ENCODE results near the gene ZNF628.

Gene ZNF628

GRCh38 chr19:55502197-55502952 lies 26.0 kb downstream of the ZNF628 start:
- no peaks in the 10 kb centered on the region for H3K27me3 Mint-ChIP-seq (ENCODE audit: low read depth)
- peaks cover 4% of the 10 kb centered on the region for H3K36me3 Mint-ChIP-seq (ENCODE audit: low read depth)
- H3K9me3 Mint-ChIP-seq = peaks cover 4% of the 10 kb centered on the region
- H3K4me1 Mint-ChIP-seq (ENCODE audit: low read depth) = peaks cover 15% of the 10 kb centered on the region
- H3K4me3 Mint-ChIP-seq = peak overlapping the region; percentile 2
- H3K27ac Mint-ChIP-seq = peak overlapping the region; percentile 24

- Mint-ChIP-seq H3K27me3 (ENCODE audit: low read depth) (no peaks in the 10 kb centered on the region), H3K9me3 (peaks cover 4% of the 10 kb centered on the region), H3K36me3 (ENCODE audit: low read depth) (peaks cover 4% of the 10 kb centered on the region), H3K4me3 (peak overlapping the region; percentile 78), H3K4me1 (ENCODE audit: low read depth) (peaks cover 15% of the 10 kb centered on the region), H3K27ac (peak overlapping the region; percentile 57)
These were observed 26.7 kb downstream of the ZNF628 start for GRCh38 chr19:55503157-55503501.

- peaks cover 15% of the 10 kb centered on the region for H3K4me1 Mint-ChIP-seq (ENCODE audit: low read depth)
- H3K27ac Mint-ChIP-seq = peak overlapping the region; percentile 57
- peaks cover 4% of the 10 kb centered on the region for H3K36me3 Mint-ChIP-seq (ENCODE audit: low read depth)
- H3K9me3 Mint-ChIP-seq = peaks cover 4% of the 10 kb centered on the region
- peak overlapping the region; percentile 78 for H3K4me3 Mint-ChIP-seq
- no peaks in the 10 kb centered on the region for H3K27me3 Mint-ChIP-seq (ENCODE audit: low read depth)
These were observed 27.3 kb downstream of the ZNF628 start for GRCh38 chr19:55503502-55504251.

DNA sequence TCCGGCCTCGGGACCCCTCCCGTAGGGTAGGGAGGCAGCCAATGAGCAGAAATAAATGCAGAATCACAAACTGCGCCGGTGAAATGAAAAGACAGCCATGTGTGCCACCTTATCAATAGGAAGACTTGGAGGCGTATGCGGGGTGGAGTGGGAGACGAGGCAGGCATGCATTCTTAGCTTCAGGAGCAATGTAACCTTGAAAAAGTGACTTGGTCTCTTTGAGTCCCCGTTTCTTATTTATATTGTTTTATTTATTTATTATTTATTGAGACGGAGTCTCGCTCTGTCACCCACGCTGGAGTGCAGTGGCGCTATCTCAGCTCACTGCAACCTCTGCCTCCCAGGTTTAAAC lies 27.8 kb downstream of the ZNF628 start:
- H3K4me1 Mint-ChIP-seq (ENCODE audit: low read depth) = peaks cover 15% of the 10 kb centered on the region
- no peak overlapping the region for H3K27ac Mint-ChIP-seq
- peaks cover 4% of the 10 kb centered on the region for H3K27me3 Mint-ChIP-seq (ENCODE audit: low read depth)
- peak overlapping the region; percentile 78 for H3K4me3 Mint-ChIP-seq
- H3K9me3 Mint-ChIP-seq = peaks cover 4% of the 10 kb centered on the region
- peaks cover 4% of the 10 kb centered on the region for H3K36me3 Mint-ChIP-seq (ENCODE audit: low read depth)

GRCh38 chr19:55504981-55505380 lies 28.6 kb downstream of the ZNF628 start:
- Mint-ChIP-seq H3K4me3 (no peak overlapping the region), H3K27ac (no peak overlapping the region), H3K9me3 (peaks cover 4% of the 10 kb centered on the region), H3K27me3 (ENCODE audit: low read depth) (peaks cover 5% of the 10 kb centered on the region), H3K4me1 (ENCODE audit: low read depth) (peaks cover 15% of the 10 kb centered on the region), H3K36me3 (ENCODE audit: low read depth) (peaks cover 4% of the 10 kb centered on the region)

- peaks cover 2% of the 10 kb centered on the region for H3K9me3 Mint-ChIP-seq
- peaks cover 7% of the 10 kb centered on the region for H3K4me1 Mint-ChIP-seq (ENCODE audit: low read depth)
- peaks cover 5% of the 10 kb centered on the region for H3K27me3 Mint-ChIP-seq (ENCODE audit: low read depth)
- no peak overlapping the region for H3K4me3 Mint-ChIP-seq
- no peak overlapping the region for H3K27ac Mint-ChIP-seq
- peaks cover 2% of the 10 kb centered on the region for H3K36me3 Mint-ChIP-seq (ENCODE audit: low read depth)
These were observed 31.7 kb downstream of the ZNF628 start for GRCh38 chr19:55508120-55508519.

DNA sequence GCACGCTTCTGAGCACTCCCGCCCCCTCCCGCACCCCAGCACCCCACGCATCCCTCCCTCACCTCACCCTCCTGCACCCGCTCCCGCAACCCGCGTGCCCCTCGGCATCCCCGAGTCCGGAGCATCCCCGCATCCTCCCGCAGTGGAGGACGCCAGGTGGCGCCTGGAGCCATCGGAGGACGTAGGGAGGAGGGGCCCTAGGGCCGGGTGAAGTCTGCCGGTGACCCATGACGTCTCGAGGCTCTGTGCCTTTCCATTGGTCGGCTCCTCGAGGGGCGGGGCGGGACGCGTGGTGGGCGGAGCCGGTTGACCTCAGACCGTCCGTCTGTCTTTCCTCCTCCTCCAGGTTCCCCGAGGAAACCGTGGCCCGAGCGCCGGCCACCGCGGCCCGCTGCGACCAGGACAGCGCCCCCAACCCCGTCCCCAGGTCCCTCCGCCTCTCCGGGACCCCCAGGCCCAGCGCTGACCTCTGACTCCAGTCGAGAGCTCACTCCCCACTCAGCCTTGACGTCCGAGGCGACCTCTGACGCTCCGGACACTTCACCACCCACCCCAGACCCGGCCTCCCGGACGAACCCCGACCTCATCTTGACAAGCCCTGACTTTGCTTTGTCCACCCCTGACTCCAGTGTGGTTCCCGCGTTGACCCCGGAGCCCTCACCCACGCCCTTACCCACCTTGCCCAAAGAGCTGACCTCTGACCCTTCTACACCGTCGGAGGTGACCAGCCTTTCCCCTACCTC lies 40.6 kb downstream of the ZNF628 start:
- Mint-ChIP-seq H3K4me3 (peak overlapping the region; percentile 78), H3K27me3 (ENCODE audit: low read depth) (no peaks in the 10 kb centered on the region), H3K36me3 (ENCODE audit: low read depth) (no peaks in the 10 kb centered on the region), H3K9me3 (no peaks in the 10 kb centered on the region), H3K27ac (peak overlapping the region; percentile 73), H3K4me1 (ENCODE audit: low read depth) (peaks cover 2% of the 10 kb centered on the region)

- no peaks in the 10 kb centered on the region for H3K27me3 Mint-ChIP-seq (ENCODE audit: low read depth)
- H3K9me3 Mint-ChIP-seq = no peaks in the 10 kb centered on the region
- no peak overlapping the region for H3K4me3 Mint-ChIP-seq
- peaks cover 2% of the 10 kb centered on the region for H3K4me1 Mint-ChIP-seq (ENCODE audit: low read depth)
- H3K36me3 Mint-ChIP-seq (ENCODE audit: low read depth) = no peaks in the 10 kb centered on the region
- H3K27ac Mint-ChIP-seq = no peak overlapping the region
These were observed 43.3 kb downstream of the ZNF628 start for GRCh38 chr19:55519451-55520311.

DNA sequence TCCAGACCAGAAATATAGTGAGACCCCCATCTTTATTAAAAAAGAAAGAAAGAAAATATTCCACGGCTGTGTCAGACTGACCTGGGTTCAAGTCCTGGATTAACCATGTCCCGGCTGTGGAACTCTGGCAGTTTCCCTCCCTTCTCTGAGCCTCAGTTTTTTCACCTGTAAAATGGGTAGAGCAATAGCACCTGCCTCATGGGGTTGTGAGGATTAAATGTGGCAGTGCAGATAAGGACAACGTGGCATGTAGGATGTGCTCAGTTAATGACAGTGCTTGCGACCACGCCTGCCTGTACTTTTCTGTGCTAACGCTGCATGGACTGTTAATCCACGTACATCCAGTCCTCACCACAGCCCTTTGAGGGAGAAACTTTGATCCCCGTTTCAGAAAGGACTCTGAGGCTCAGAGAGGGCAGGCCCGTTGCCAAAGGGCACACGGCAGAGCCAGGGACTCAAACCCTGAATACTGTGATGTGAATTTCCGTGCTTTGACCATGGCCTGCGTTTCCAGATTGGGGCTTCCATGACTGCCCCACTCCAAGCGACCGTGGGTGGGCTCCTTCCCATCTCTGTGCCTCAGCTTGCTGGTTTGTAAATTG lies 44.4 kb downstream of the ZNF628 start:
- H3K36me3 Mint-ChIP-seq (ENCODE audit: low read depth) = no peaks in the 10 kb centered on the region
- no peaks in the 10 kb centered on the region for H3K9me3 Mint-ChIP-seq
- H3K27ac Mint-ChIP-seq = no peak overlapping the region
- no peak overlapping the region for H3K4me3 Mint-ChIP-seq
- H3K4me1 Mint-ChIP-seq (ENCODE audit: low read depth) = peaks cover 2% of the 10 kb centered on the region
- no peaks in the 10 kb centered on the region for H3K27me3 Mint-ChIP-seq (ENCODE audit: low read depth)

- Mint-ChIP-seq H3K9me3 (no peaks in the 10 kb centered on the region), H3K4me3 (no peak overlapping the region), H3K4me1 (ENCODE audit: low read depth) (no peaks in the 10 kb centered on the region), H3K27ac (no peak overlapping the region), H3K27me3 (ENCODE audit: low read depth) (no peaks in the 10 kb centered on the region), H3K36me3 (ENCODE audit: low read depth) (no peaks in the 10 kb centered on the region)
These were observed 49.1 kb downstream of the ZNF628 start for GRCh38 chr19:55525289-55526101.

DNA sequence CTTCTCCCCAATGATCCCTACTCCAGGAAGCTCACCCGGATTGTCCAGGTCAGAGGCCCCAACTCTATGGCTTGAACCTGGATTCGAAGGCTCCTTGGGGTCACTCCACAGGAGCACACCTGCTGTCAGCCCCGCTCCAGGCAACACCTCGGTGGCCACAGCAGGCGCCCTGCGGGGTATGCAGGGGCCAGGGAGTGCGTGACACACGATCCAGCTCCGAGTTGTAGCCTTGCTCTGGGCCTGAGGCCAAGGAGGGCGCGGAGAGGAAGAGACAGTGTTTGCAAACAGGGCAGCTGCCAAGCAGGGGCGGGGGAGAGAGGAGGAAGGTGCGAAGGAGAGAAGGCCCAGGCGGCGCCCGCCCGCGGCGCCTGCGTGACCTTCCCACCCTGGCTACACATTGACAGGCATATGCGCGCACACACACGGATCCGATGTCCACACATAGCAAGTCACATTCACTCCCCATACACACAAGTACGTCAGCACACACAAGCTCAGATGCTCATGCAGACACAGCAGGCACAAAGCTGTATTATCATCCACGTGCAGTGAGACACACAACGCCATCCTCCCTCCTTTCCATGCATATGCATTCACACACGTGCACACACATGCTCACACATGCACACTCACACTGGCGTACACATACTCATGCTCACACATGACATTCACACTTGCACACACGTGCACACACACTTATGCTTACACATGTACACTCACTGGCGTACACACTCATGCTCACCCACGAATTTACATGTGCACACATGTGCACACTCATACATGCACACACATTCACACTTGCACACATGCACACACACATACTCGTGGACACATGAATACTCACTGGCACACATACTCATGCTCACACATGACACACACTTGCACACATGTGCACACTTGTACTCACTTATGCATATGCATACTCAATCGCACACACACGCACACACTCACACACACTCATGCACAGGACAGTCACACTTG lies 50.1 kb downstream of the ZNF628 start:
- Mint-ChIP-seq H3K36me3 (ENCODE audit: low read depth) (no peaks in the 10 kb centered on the region), H3K4me1 (ENCODE audit: low read depth) (no peaks in the 10 kb centered on the region), H3K4me3 (no peak overlapping the region), H3K9me3 (no peaks in the 10 kb centered on the region), H3K27me3 (ENCODE audit: low read depth) (no peaks in the 10 kb centered on the region), H3K27ac (no peak overlapping the region)

- Mint-ChIP-seq H3K9me3 (no peaks in the 10 kb centered on the region), H3K27me3 (ENCODE audit: low read depth) (no peaks in the 10 kb centered on the region), H3K4me1 (ENCODE audit: low read depth) (no peaks in the 10 kb centered on the region), H3K27ac (no peak overlapping the region), H3K4me3 (no peak overlapping the region), H3K36me3 (ENCODE audit: low read depth) (no peaks in the 10 kb centered on the region)
These were observed 51.0 kb downstream of the ZNF628 start for GRCh38 chr19:55527197-55528029.

Data from T-helper 1 cell treated with Interleukin-12 subunit alpha and Interleukin-12 subunit beta and Interleukin-4 antibody, amounts not matched to agents 30 μg/mL and 1 μg/mL, for 36 hours (primary cell).